ENCODE data around the gene AURKB. TPM values are rescaled to one million over a fixed set of nuclear protein-coding genes. Genes with fewer than 3 reads are reported as not detected.

AURKB gene
- total and polyA plus RNA-seq, 10 of the 15 experiments (the other 5 are each of a cell fraction or from before 2014, with no cell fraction given), result 52.7 to 209 (median 128) TPM

DNA sequence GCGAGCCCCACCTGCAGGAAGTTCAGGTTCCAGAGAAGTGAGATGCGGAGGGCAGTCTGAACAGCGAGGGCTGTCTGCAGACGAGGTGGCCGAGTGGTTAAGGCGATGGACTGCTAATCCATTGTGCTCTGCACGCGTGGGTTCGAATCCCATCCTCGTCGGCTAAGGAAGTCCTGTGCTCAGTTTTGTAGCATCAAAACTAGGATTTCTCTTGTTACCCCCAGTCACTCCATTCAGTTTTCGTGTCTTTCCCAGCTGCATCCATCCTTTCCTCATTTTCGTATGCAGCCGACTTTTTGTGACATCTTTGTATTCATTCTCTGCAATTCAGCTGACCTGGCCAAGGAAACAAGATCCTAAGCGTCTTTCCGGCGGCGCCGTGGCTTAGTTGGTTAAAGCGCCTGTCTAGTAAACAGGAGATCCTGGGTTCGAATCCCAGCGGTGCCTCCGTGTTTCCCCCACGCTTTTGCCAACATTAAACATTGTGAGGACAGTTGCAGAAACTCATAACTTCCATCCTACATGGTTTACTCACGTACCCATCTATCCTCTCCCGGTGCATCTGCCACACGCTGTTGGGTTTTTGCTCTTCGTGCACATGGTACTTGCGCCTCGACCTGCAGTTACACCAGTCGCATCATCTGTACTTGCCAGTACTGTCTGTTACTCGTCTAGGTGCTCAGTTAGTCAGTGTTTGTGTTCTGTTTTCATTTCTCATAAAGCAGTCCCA, 23.4 kb downstream of the AURKB start (continued):
- peak; percentile 89 to 94 for TF ChIP-seq IKZF2 (IDR thresholded peaks at IDR 0.05)
- TF ChIP-seq ZSCAN29 (IDR thresholded peaks at IDR 0.05), result peak; percentile 97
- peak; percentile 43 to 61; a peak in 1 of 4 replicates for TF ChIP-seq ETV6 (conservative IDR thresholded peaks at IDR 0.05 in 1 of 2, IDR thresholded peaks at IDR 0.05 in 1 of 2; ENCODE audit: borderline replicate concordance in 1 of 2, low read depth in 1 of 2)
- TF ChIP-seq NFYB (IDR thresholded peaks at IDR 0.05; ENCODE audit: insufficient read depth, low read depth, low read length), result no peak
- TF ChIP-seq HCFC1 (IDR thresholded peaks at IDR 0.05; ENCODE audit: low read length), result peak; percentile 16
- no peak for TF ChIP-seq MTA2 (IDR thresholded peaks at IDR 0.05; ENCODE audit: low read depth)
- no peak for TF ChIP-seq NRF1 (conservative IDR thresholded peaks at IDR 0.05; ENCODE audit: low read depth, low read length)
- no peak for TF ChIP-seq HDAC6 (IDR thresholded peaks at IDR 0.05; ENCODE audit: unreplicated experiment)
- no peak for TF ChIP-seq MYB (IDR thresholded peaks at IDR 0.05; ENCODE audit: borderline replicate concordance, low read depth, low read length)
- TF ChIP-seq IKZF1 (conservative IDR thresholded peaks at IDR 0.05), result peak; percentile 92
- no peak for TF ChIP-seq BRCA1 (IDR thresholded peaks at IDR 0.05; ENCODE audit: low read depth, low read length)
- TF ChIP-seq SMC3 (IDR thresholded peaks at IDR 0.05; ENCODE audit: borderline replicate concordance, low read length), result no peak; the same call in 1 of the 2 replicates
- peak; percentile 53; the same call in 1 of the 2 replicates for TF ChIP-seq NFIC (IDR thresholded peaks at IDR 0.05; ENCODE audit: low read depth, low read length)
- peak; percentile 45 for TF ChIP-seq ZNF217 (IDR thresholded peaks at IDR 0.05)
- TF ChIP-seq, protein P1, sequence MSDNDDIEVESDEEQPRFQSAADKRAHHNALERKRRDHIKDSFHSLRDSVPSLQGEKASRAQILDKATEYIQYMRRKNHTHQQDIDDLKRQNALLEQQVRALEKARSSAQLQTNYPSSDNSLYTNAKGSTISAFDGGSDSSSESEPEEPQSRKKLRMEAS (IDR thresholded peaks at IDR 0.05; ENCODE audit: low read depth, low read length), result no peak
- TF ChIP-seq POU2F2 (IDR thresholded peaks at IDR 0.05; ENCODE audit: borderline replicate concordance, low read depth, low read length), result no peak; the same call in 2 of the 3 replicates
- 0 out of 4 replicates have a peak, but pooled peaks of 1 of the 2 experiments have one; percentile 35 for TF ChIP-seq SRF (IDR thresholded peaks at IDR 0.05; ENCODE audit: low read depth in 2 of 2, low read length in 2 of 2)
- TF ChIP-seq, protein P2, sequence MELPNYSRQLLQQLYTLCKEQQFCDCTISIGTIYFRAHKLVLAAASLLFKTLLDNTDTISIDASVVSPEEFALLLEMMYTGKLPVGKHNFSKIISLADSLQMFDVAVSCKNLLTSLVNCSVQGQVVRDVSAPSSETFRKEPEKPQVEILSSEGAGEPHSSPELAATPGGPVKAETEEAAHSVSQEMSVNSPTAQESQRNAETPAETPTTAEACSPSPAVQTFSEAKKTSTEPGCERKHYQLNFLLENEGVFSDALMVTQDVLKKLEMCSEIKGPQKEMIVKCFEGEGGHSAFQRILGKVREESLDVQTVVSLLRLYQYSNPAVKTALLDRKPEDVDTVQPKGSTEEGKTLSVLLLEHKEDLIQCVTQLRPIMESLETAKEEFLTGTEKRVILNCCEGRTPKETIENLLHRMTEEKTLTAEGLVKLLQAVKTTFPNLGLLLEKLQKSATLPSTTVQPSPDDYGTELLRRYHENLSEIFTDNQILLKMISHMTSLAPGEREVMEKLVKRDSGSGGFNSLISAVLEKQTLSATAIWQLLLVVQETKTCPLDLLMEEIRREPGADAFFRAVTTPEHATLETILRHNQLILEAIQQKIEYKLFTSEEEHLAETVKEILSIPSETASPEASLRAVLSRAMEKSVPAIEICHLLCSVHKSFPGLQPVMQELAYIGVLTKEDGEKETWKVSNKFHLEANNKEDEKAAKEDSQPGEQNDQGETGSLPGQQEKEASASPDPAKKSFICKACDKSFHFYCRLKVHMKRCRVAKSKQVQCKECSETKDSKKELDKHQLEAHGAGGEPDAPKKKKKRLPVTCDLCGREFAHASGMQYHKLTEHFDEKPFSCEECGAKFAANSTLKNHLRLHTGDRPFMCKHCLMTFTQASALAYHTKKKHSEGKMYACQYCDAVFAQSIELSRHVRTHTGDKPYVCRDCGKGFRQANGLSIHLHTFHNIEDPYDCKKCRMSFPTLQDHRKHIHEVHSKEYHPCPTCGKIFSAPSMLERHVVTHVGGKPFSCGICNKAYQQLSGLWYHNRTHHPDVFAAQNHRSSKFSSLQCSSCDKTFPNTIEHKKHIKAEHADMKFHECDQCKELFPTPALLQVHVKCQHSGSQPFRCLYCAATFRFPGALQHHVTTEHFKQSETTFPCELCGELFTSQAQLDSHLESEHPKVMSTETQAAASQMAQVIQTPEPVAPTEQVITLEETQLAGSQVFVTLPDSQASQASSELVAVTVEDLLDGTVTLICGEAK (IDR thresholded peaks at IDR 0.05; ENCODE audit: borderline replicate concordance), result peak; percentile 74
- peak; percentile 43; the same call in 1 of the 2 replicates for TF ChIP-seq TCF12 (IDR thresholded peaks at IDR 0.05; ENCODE audit: low read depth, low read length)
- peak; percentile 80 for TF ChIP-seq TBL1XR1 (IDR thresholded peaks at IDR 0.05; ENCODE audit: low read depth, low read length)
- peak; percentile 41; the same call in 1 of the 2 replicates for TF ChIP-seq CREB1 (IDR thresholded peaks at IDR 0.05; ENCODE audit: low read depth)
- 0 out of 2 replicates have a peak, but pooled peaks have one; percentile 19 for TF ChIP-seq TAF1 (IDR thresholded peaks at IDR 0.05; ENCODE audit: borderline replicate concordance, low read depth, low read length)
- no peak; the same call in 1 of the 2 replicates for TF ChIP-seq MEF2A (IDR thresholded peaks at IDR 0.05; ENCODE audit: insufficient read depth, low read depth, low read length)
- TF ChIP-seq CHD1 (IDR thresholded peaks at IDR 0.05; ENCODE audit: low read depth, low read length), result 0 out of 2 replicates have a peak, but pooled peaks have one; percentile 26
- TF ChIP-seq SUZ12 (IDR thresholded peaks at IDR 0.05; ENCODE audit: unreplicated experiment), result no peak
- peak; percentile 64 for TF ChIP-seq CREM (IDR thresholded peaks at IDR 0.05; ENCODE audit: low read depth)
- no peak for TF ChIP-seq JUND (IDR thresholded peaks at IDR 0.05; ENCODE audit: low read depth, low read length)
- peak; percentile 22; the same call in 1 of the 2 replicates for TF ChIP-seq LARP7 (IDR thresholded peaks at IDR 0.05)
- TF ChIP-seq TARDBP (IDR thresholded peaks at IDR 0.05; ENCODE audit: borderline replicate concordance), result peak; percentile 96

All from GM12878 (cell line).